A549 treated with AZD9567 at 1 μM for 4 hours (cell line): ENCODE measurements around the gene IFT172. TPM values are rescaled to one million over a fixed set of nuclear protein-coding genes. Genes with fewer than 3 reads are reported as not detected.

Source experiments
- total RNA-seq: library from RNA; stranded (reverse); fragments of 200-300 nt; extraction: Qiagen RNA extraction; gene quantifications from 5 replicates; pipeline ENCODE4 v1.2.3, GENCODE V29; 2022; ENCODE audit not compliant: insufficient read depth

Gene IFT172, protein sequence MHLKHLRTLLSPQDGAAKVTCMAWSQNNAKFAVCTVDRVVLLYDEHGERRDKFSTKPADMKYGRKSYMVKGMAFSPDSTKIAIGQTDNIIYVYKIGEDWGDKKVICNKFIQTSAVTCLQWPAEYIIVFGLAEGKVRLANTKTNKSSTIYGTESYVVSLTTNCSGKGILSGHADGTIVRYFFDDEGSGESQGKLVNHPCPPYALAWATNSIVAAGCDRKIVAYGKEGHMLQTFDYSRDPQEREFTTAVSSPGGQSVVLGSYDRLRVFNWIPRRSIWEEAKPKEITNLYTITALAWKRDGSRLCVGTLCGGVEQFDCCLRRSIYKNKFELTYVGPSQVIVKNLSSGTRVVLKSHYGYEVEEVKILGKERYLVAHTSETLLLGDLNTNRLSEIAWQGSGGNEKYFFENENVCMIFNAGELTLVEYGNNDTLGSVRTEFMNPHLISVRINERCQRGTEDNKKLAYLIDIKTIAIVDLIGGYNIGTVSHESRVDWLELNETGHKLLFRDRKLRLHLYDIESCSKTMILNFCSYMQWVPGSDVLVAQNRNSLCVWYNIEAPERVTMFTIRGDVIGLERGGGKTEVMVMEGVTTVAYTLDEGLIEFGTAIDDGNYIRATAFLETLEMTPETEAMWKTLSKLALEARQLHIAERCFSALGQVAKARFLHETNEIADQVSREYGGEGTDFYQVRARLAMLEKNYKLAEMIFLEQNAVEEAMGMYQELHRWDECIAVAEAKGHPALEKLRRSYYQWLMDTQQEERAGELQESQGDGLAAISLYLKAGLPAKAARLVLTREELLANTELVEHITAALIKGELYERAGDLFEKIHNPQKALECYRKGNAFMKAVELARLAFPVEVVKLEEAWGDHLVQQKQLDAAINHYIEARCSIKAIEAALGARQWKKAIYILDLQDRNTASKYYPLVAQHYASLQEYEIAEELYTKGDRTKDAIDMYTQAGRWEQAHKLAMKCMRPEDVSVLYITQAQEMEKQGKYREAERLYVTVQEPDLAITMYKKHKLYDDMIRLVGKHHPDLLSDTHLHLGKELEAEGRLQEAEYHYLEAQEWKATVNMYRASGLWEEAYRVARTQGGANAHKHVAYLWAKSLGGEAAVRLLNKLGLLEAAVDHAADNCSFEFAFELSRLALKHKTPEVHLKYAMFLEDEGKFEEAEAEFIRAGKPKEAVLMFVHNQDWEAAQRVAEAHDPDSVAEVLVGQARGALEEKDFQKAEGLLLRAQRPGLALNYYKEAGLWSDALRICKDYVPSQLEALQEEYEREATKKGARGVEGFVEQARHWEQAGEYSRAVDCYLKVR (N-terminal part only)
- total RNA-seq: 7.8 to 10.0 TPM (median 7.9 TPM) in 5 replicates

DNA sequence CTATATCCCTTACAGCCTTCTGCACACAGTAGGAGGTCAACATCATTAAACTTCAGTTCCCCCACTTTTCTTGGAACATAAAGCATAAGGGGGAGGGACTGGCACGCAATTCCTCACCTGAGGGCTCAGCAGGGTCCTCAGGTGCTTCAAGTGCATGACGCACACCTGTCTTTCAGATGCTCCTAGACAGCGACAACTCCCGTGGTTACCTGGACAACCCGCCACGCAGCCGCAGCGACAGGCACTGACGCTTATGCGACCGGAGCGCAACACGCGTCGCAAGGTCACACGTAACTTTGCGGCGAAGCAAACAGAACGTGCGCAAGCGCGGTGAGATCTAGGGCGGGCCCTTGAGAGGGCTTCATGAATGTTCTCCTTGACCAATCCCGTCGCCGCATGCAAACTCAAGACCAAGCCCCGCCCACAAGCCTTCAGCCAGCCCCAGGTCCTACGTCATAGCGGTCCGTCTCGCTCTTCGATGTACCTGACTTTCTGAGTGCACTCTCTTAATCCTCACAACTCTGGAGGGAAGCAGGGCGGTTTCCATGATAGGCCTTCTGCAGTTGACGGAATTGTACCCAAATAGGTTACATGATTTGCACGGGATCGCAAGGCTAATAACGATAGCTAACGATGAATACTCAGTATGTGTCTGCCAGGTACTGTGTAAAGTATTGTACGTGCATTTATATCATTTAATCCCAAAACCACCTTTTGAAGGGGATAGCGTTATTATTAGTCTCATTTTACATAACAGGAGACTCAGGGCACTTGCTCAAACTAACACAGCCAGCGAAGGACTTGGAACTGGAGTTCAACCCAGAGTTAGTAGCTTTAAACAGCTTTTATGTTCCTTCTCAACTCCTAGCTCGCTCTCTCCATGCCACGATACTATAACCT lies at the start of gene IFT172:
Gene IFT172 (minus strand): TSS at position 246 of the 900 bp plus-strand sequence. CDS start 90 bp downstream, at position 156.

DNA sequence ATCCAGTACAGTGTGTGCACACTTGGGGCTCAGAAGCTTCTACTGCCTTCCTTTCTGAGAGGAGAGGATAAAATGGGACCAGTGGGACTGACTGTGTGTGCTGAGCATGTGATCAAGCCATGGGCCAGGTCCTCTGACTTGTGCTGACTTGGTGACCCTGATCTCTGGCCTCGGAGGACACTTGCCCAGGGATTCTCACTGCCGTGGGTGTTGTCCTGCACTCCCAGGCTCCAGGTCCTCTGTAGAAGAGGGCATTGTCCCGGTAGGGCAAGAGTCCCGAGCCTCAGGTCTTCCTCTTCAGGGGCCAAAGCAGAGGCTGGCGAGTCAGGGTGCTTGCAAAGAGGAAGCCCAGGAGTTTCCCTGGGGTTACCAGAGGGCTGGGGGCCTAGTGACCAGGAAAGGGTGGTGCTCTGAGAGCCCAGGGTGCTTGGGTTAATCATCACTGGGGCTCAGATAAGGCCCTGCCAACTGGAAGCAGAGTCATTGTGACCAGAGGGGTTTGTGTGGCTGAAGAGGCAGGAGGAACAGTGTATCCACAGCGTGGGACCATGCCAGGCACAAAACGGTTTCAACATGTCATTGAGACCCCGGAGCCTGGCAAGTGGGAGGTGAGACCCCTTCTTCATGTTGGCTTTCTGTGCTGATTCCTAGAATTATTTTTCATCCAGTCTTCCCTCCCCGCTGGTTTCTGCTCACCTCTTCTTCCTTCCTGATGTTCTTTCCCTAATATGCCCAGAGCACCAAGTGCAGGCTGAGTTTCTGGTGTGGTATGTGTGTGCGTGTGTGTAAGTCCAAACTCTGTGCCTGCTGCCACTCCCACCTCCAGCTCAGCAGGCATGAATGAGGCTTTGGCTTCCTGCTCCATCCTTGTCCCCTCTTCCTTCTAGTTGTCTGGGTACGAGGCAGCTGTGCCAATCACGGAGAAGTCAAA lies 7.1 kb upstream of the IFT172 start, which contains the start of gene GCKR:
Gene GCKR (plus strand): TSS at position 483 of the 931 bp plus-strand sequence. CDS start 66 bp downstream, at position 549.

DNA sequence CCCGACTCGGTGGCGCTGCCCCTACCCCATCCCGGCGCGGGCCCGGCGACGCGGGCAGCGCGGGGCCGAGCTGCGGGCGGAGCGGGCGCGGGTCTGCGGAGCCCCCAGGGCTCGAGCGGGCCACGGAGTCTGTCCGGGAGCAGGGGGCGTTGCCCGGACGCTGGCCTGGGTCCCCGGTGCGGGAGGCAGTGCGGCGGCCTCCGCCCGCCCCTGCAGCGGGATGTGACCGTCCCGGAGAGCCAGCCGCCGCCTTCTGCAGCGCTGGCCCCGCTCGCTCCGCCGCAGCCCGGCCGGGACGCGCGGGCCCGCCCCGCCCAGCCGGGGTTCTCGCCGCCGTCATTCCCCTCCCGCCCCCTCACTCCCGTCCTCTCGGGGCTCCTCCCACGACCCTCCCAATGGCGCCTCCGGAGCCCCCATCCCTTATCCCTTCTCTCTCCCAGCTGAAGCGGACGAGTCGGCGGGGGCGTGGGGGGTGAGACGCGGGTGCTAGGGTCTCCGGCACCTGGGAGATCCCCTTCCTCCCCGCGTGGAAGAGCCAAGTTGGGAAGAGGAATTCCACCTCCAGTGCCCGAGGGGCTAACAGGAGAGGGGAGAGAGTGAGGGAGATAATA lies 5.5 kb upstream of the IFT172 start, which contains the start of gene FNDC4:
Gene FNDC4 (minus strand): TSS at position 257 of the 611 bp plus-strand sequence. CDS start 521 bp downstream, outside the sequence.

DNA sequence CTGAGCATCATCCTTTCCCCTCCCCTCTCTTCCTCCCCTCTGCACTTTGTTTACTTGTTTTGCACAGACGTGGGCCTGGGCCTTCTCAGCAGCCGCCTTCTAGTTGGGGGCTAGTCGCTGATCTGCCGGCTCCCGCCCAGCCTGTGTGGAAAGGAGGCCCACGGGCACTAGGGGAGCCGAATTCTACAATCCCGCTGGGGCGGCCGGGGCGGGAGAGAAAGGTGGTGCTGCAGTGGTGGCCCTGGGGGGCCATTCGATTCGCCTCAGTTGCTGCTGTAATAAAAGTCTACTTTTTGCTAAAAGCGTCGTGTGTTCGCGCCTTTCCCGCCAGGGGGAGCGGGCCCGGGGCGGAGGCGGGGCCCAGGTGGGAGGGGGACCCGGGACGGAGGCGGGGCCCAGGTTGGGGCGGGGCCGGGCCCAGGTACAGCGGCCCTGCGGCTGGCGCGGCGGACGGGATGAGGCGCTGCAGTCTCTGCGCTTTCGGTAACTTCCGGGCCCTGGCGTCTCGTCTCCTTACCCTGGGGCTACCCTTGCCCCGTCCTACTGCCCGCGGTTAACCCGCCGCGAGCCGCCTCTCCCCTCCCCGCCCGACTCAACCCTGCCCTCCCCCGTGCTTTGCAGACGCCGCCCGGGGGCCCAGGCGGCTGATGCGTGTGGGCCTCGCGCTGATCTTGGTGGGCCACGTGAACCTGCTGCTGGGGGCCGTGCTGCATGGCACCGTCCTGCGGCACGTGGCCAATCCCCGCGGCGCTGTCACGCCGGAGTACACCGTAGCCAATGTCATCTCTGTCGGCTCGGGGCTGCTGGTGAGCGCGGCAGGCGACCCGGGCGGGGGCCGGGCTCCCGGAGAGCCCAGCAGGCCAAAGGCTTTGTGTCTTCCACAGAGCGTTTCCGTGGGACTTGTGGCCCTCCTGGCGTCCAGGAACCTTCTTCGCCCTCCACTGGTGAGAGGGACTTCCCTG lies 47.3 kb downstream of the IFT172 start, which contains the start of gene KRTCAP3:
Gene KRTCAP3 (plus strand): TSS at position 424 of the 962 bp plus-strand sequence. CDS start 32 bp downstream, at position 456.

DNA sequence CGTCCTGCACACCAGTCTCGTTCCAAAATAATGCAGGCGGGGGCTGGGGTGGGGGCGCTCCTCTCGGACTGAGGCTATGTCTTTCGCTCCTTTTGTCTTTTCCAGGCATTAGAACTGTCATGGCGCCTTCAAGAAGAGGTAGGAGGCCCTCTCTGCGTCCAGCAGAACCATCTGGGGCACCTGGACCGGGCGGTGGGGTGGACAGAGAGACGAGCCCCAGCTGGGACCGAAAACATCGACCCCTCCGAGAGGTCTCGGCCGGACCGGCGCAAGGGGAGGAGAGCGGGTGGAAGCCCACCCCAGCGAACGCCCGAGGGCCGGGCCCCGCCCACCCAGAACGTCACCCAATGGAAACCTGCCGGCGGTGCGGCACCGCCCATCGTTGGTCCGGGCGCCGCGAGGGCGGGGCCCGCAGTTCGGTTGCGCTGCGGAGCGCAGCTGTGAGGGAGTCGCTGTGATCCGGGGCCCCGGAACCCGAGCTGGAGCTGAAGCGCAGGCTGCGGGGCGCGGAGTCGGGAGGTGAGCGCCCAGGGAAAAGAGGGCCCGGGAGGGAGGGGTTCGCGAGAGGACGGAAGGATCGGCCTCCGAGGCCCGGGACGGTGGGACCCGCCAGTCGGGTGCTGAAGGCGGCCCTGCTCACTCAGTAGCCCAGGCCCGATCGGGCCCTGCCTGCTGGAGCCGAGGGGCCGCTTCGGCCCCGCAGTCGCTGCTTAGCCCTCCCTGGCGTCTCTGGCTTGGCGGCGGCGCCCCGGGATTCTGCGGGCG lies 61.1 kb downstream of the IFT172 start, which contains the start of gene NRBP1:
Gene NRBP1 (plus strand): TSS at position 419 of the 765 bp plus-strand sequence. CDS start 4,643 bp downstream, outside the sequence.

DNA sequence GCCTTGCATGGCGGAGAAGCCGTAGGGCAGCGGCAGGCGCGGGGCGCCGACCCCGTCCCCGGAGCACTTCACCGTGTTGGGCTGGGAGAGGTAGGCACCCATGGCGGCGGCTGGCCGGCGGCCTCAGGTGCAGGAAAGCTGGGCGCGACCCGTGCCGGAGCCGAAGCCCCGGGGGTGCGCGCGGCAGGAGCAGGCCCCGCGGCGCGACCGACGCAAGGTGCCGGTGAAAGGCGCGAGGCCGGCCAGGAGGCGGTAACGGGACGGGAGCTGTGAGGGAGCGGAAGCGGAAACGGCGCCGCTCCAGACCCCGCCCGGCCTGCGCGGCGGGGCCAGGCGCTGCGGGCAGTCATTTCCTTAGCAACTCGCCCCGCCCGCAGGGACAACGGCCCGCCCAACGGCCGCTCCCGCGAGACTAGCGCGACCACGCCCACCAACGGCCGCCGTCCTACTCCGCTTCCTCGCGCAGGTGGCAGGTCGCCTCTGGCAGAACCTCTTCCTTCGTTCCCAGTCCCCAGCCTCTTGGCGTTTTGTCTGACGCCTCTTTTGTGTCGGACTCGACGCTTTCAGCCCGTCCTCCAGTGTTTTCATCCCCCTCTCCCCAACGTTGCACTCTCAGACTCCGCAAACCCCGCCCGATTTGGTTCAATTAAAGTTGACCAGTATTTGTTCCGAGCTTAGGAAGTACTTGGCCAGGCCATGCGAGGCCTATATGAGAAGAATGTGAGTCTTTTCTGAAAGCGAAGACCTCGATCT lies 80.0 kb downstream of the IFT172 start, which contains the start of gene PPM1G:
Gene PPM1G (minus strand): TSS at position 271 of the 753 bp plus-strand sequence. CDS start 169 bp downstream, at position 102.

Other genes with a start within 250 kb of the IFT172 start
- 4.2 to 9.5 TPM (median 4.2 TPM) in 5 replicates for gene SLC30A3, start 226.7 kb downstream of the IFT172 start, total RNA-seq
- not detected in 5 replicates for gene DNAJC5G, start 214.3 kb downstream of the IFT172 start, total RNA-seq
- 0.40 to 0.74 TPM (median 0.46 TPM) in 4 of 5 replicates, not detected in the other for gene TRIM54, start 207.3 kb downstream of the IFT172 start, total RNA-seq
- gene UCN, start 181.3 kb downstream of the IFT172 start, total RNA-seq: 1.8 to 2.9 TPM (median 2.0 TPM) in 4 of 5 replicates, not detected in the other
- 64.5 to 91.0 TPM (median 82.5 TPM) in 5 replicates for gene MPV17, start 166.6 kb downstream of the IFT172 start, total RNA-seq
- 54.5 to 59.0 TPM (median 57.4 TPM) in 5 replicates for gene GTF3C2, start 133.0 kb downstream of the IFT172 start, total RNA-seq
- gene EIF2B4, start 119.4 kb downstream of the IFT172 start, total RNA-seq: 42.9 to 63.8 TPM (median 59.4 TPM) in 5 replicates
- 138 to 151 TPM (median 144 TPM) in 5 replicates for gene SNX17, start 119.1 kb downstream of the IFT172 start, total RNA-seq
- 9.2 to 14.1 TPM (median 14.0 TPM) in 5 replicates for gene ZNF513, start 109.0 kb downstream of the IFT172 start, total RNA-seq
- 144 to 166 TPM (median 165 TPM) in 5 replicates for gene PPM1G, start 80.2 kb downstream of the IFT172 start, total RNA-seq
- gene NRBP1, start 61.1 kb downstream of the IFT172 start, total RNA-seq: 134 to 146 TPM (median 142 TPM) in 5 replicates
- gene KRTCAP3, start 47.4 kb downstream of the IFT172 start, total RNA-seq: 0.53 to 1.2 TPM (median 0.83 TPM) in 4 of 5 replicates, not detected in the other
- 3.3 to 4.7 TPM (median 4.0 TPM) in 5 replicates for gene FNDC4, start 5.5 kb upstream of the IFT172 start, total RNA-seq
- gene GCKR, start 7.1 kb upstream of the IFT172 start, total RNA-seq: 0.10 to 0.25 TPM (median 0.17 TPM) in 4 of 5 replicates, not detected in the other
- gene ZNF512, start 93.3 kb upstream of the IFT172 start, total RNA-seq: 13.3 to 18.5 TPM (median 16.4 TPM) in 5 replicates
- gene CCDC121, start 139.3 kb upstream of the IFT172 start, total RNA-seq: 2.4 to 4.3 TPM (median 3.7 TPM) in 5 replicates
- gene GPN1, start 139.3 kb upstream of the IFT172 start, total RNA-seq: 54.4 to 67.7 TPM (median 55.9 TPM) in 5 replicates
- gene SUPT7L, start 173.9 kb upstream of the IFT172 start, total RNA-seq: 27.5 to 31.9 TPM (median 31.6 TPM) in 5 replicates
- 19.9 to 29.3 TPM (median 26.1 TPM) in 5 replicates for gene SLC4A1AP, start 174.1 kb upstream of the IFT172 start, total RNA-seq